ENCODE data around the gene ERCC6. TPM values are rescaled to one million over a fixed set of nuclear protein-coding genes. Genes with fewer than 3 reads are reported as not detected.

Gene ERCC6
- total RNA-seq, 4 donors from 2014 or later: 27.9 to 50.2 (median 32.5) TPM

DNA sequence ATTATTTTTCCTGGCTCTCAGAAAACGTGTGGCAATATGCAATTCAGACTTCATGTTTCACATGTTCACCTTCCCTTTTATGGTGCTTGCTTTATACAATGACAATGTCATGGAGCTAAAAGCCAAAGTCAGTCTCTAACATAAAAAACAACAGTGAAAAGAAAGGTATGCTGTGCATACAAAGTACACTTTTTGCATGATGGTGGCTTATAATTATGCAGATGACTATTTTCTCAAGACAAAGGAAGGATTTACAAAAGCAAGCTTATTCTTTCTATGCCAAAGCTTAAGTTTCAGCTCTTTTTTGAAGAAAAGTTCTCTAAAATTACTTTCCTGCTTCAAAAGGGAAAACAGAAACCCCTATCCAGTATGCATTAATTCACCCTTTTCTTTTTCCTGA is 15.6 kb downstream of the ERCC6 start:
- Histone ChIP-seq H3K36me3 (peaks cover 23 to 43% of the 10 kb centered on the region in 2 donors), H3K4me3 (replicated peaks in 1 of 3) (no peak overlapping the region), H3K27me3 (no peaks in the 10 kb centered on the region), H3K4me1 (peaks cover 7 to 9% of the 10 kb centered on the region in 2 donors), H3K9me3 (no peaks in the 10 kb centered on the region), H3K27ac (no peak overlapping the region)
- no peak for DNase-seq
- intact Hi-C loops (cut with DNase I): no loop called here
- TF ChIP-seq, protein P1, sequence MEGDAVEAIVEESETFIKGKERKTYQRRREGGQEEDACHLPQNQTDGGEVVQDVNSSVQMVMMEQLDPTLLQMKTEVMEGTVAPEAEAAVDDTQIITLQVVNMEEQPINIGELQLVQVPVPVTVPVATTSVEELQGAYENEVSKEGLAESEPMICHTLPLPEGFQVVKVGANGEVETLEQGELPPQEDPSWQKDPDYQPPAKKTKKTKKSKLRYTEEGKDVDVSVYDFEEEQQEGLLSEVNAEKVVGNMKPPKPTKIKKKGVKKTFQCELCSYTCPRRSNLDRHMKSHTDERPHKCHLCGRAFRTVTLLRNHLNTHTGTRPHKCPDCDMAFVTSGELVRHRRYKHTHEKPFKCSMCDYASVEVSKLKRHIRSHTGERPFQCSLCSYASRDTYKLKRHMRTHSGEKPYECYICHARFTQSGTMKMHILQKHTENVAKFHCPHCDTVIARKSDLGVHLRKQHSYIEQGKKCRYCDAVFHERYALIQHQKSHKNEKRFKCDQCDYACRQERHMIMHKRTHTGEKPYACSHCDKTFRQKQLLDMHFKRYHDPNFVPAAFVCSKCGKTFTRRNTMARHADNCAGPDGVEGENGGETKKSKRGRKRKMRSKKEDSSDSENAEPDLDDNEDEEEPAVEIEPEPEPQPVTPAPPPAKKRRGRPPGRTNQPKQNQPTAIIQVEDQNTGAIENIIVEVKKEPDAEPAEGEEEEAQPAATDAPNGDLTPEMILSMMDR (IDR thresholded peaks at IDR 0.05): no peak
- TF ChIP-seq POLR2A (IDR thresholded peaks at IDR 0.05): no peak
- 40 to 70% methylated on average over 1 of the region's 1 CpG for WGBS, 2 donors

DNA sequence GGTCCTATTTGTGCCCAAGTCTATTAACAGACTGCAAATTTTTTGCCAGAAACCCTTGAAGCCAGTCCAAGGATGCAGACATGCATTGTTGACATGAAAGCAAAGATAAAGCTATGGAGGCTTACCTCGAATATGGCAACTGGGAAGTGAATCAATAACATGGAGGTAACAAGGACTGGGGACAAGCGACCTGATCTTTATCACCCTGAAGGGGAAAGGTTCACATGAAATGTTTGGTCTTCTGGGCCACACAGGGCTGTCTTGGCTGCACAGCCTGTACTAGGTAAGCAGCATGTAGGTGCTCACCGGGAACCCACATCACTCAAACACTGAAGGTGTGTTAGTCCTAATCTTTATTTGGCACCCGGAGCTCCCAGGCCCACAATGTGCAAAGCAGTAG is 17.9 kb downstream of the ERCC6 start:
- Histone ChIP-seq H3K4me1 (peaks cover 7 to 9% of the 10 kb centered on the region in 2 donors), H3K4me3 (replicated peaks in 1 of 3) (no peak overlapping the region), H3K27ac (no peak overlapping the region), H3K27me3 (no peaks in the 10 kb centered on the region), H3K9me3 (no peaks in the 10 kb centered on the region), H3K36me3 (peaks cover 17 to 28% of the 10 kb centered on the region in 2 donors)
- intact Hi-C loops (cut with DNase I): no loop called here
- TF ChIP-seq POLR2A (IDR thresholded peaks at IDR 0.05): no peak
- TF ChIP-seq, protein P1 (IDR thresholded peaks at IDR 0.05): no peak
- WGBS, 2 donors: 76 to 93% methylated on average over 4 of the region's 4 CpGs
- DNase-seq: no peak

DNA sequence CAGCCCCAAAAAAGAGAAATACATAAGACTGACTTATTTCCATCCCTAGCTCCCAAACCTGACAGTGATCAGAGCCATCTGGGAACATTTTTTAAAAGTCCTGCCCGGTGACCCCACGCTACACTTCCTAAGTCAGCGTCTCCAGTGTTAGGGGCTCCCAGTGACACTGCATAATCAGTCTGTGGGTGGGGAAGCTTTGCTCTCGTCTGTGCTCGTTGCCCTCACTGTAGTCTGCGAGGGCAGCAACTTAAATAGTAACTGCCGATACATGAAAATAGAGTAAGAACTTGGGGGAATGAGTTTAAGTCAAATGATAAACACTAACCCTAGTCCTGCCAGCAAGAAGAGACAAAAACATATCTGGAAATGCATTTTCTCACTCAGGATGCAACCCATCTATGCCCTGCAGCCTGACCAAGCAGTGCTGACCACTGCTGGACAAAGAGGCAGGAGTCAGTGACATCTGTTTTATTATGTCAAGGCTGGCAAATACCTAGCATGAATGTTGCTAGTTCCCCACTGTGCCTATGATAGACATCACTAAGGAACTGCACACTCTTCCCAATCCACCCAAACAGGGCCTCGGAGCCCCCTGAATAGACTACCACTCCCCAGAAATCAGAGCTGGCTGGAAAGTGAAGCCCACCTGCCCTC is 18.7 kb downstream of the ERCC6 start:
- Histone ChIP-seq H3K4me1 (peaks cover 7 to 9% of the 10 kb centered on the region in 2 donors), H3K36me3 (peaks cover 17 to 30% of the 10 kb centered on the region in 2 donors), H3K27me3 (no peaks in the 10 kb centered on the region), H3K9me3 (no peaks in the 10 kb centered on the region), H3K27ac (no peak overlapping the region), H3K4me3 (replicated peaks in 1 of 3) (no peak overlapping the region)
- WGBS, 2 donors: 77 to 87% methylated on average over 7 to 8 of the region's 8 CpGs
- TF ChIP-seq, protein P1 (IDR thresholded peaks at IDR 0.05): no peak
- no peak for TF ChIP-seq POLR2A (IDR thresholded peaks at IDR 0.05)
- no peak for DNase-seq
- intact Hi-C loops (cut with DNase I): no loop called here

DNA sequence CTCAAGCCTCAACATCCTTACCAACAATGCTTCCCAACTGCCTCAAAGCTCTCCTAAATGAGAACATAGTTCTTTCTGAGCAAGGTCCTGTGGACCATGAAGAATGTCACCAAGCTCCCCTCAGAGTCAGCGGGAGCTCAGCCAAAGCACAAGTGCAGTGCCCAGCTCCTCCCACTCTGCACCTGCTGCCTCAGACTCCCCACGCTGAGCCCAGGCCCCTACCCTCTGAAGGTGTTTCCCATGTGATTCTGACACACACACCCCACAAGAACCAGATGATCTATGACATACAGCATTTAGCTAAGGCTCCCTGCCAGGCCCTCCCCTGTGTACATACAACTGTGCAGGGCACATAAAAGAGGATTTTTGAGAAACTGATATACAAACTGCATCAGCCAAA is 19.2 kb downstream of the ERCC6 start:
- H3K4me3 ChIP-seq (replicated peaks in 1 of 3): no peak overlapping the region
- peaks cover 16 to 26% of the 10 kb centered on the region in 2 donors for H3K36me3 ChIP-seq
- H3K27me3 ChIP-seq: no peaks in the 10 kb centered on the region
- H3K9me3 ChIP-seq: no peaks in the 10 kb centered on the region
- H3K27ac ChIP-seq: no peak overlapping the region
- intact Hi-C loops (cut with DNase I): loop anchor here (10.0 kb wide), 1 partner anchor 535 kb away; no protein-coding TSS in a partner anchor
- no peak for TF ChIP-seq POLR2A (IDR thresholded peaks at IDR 0.05)
- TF ChIP-seq, protein P1 (IDR thresholded peaks at IDR 0.05): no peak
- 33 to 34% methylated on average over 2 of the region's 2 CpGs for WGBS, 2 donors
- peaks cover 7 to 9% of the 10 kb centered on the region in 2 donors for H3K4me1 ChIP-seq
- peak; percentile 77 to 86 for DNase-seq

DNA sequence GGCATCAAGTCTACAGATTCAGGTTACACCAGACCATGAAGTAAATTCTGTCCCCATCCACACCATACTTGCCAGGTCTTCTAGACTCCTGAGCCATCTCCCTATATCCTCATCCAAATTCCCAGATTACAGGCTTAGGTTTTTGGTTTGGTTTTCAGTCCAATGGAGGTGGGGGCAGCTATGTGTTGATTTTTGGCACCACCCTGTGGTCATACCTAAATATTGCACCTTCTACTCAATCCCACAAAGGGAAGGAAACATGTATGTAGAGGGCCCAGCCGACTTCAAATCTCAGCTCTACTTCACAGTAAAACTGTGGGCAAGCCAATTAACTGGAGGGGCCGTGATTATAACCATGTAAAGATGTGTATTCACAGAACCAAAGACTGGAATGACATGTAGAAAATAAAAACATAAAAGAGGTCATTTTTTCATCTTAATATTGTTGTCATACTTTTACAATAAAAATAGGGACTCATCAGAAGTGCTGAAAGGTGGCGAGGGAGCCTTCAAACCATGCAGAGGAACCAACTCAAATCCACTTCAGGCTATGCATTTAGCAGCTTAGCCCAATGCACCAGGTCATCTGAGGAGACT is 19.8 kb downstream of the ERCC6 start:
- intact Hi-C loops (cut with DNase I): loop anchor here (10.0 kb wide), 1 partner anchor 534 kb away; no protein-coding TSS in a partner anchor
- peak; percentile 5 to 6 for DNase-seq
- no peak for TF ChIP-seq POLR2A (IDR thresholded peaks at IDR 0.05)
- TF ChIP-seq, protein P1 (IDR thresholded peaks at IDR 0.05): peak in 5 of 6 experiments; percentile 24 to 59 (median 50)
- H3K36me3 ChIP-seq: peaks cover 10 to 20% of the 10 kb centered on the region in 2 donors
- H3K4me1 ChIP-seq: peaks cover 7 to 14% of the 10 kb centered on the region in 2 donors
- WGBS, 2 donors: 66 to 74% methylated on average over 3 of the region's 3 CpGs
- no peaks in the 10 kb centered on the region for H3K9me3 ChIP-seq
- no peaks in the 10 kb centered on the region for H3K27me3 ChIP-seq
- H3K4me3 ChIP-seq (replicated peaks in 1 of 3): no peak overlapping the region
- H3K27ac ChIP-seq: no peak overlapping the region
